A673 (cell line): ENCODE results near the gene RMRP. TPM values are rescaled to one million over a fixed set of nuclear protein-coding genes. Genes with fewer than 3 reads are reported as not detected.

Source experiments
- BruUV-seq: library from RNA; stranded (reverse); fragments of 400-500 nt; replicated peaks from 2 replicates; lab custom pipeline; 2021; lab: Mats Ljungman, UMichigan
- CTCF ChIA-PET: fragments of 300-600 bp; sonication (Branson Sonifier 250); formaldehyde crosslinking; loops from one replicate; lab custom pipeline; 2022; ENCODE audit warnings: antibody characterized with exemption; lab: Charles Lee
- POLR2A ChIA-PET: fragments of 300-600 bp; sonication (Branson Sonifier 250); formaldehyde crosslinking; loops from one replicate; lab custom pipeline; 2022; ENCODE audit warnings: antibody characterized with exemption; ENCODE audit not compliant: low non-redundant PET; lab: Charles Lee
- DNase-seq: peaks from one replicate; pipeline ENCODE4 v3.0.0-alpha.2; 2015; ENCODE audit warnings: low spot score
- H3K27ac ChIP-seq: fragments of 200-600 bp; sonication (generic); 2 replicates; pipeline ENCODE4 v1.5.1; 2016; ENCODE audit warnings: mixed run types, low read depth, mild to moderate bottlenecking, mixed read lengths, antibody characterized with exemption, low read length; ENCODE audit not compliant: poor library complexity, severe bottlenecking
- H3K27me3 ChIP-seq: fragments of 200-600 bp; sonication (generic); replicated peaks from 2 replicates; pipeline ENCODE4 v1.6.1; 2017; ENCODE audit warnings: mixed run types, low read depth, mild to moderate bottlenecking, mixed read lengths, antibody characterized with exemption, low read length; ENCODE audit not compliant: insufficient read depth, poor library complexity
- H3K36me3 ChIP-seq: fragments of 200-600 bp; sonication (generic); 2 replicates; pipeline ENCODE4 v1.6.1; 2016; ENCODE audit warnings: mixed run types, mild to moderate bottlenecking, mixed read lengths, antibody characterized with exemption, low read length; ENCODE audit not compliant: insufficient read depth, poor library complexity, severe bottlenecking
- H3K4me1 ChIP-seq: fragments of 200-600 bp; sonication (generic); 2 replicates; pipeline ENCODE4 v1.6.1; 2017; ENCODE audit warnings: mixed run types, mild to moderate bottlenecking, mixed read lengths, antibody characterized with exemption, low read length; ENCODE audit not compliant: insufficient read depth, poor library complexity, severe bottlenecking
- H3K4me3 ChIP-seq: fragments of 200-600 bp; sonication (generic); 2 replicates; pipeline ENCODE4 v1.5.1; 2016; ENCODE audit warnings: low read depth, mixed run types, mild to moderate bottlenecking, mixed read lengths, low read length; ENCODE audit not compliant: poor library complexity, severe bottlenecking
- H3K9me3 ChIP-seq: fragments of 200-600 bp; sonication (generic); 2 replicates; pipeline ENCODE4 v1.6.1; 2016; ENCODE audit warnings: mixed run types, low read depth, mild to moderate bottlenecking, mixed read lengths, antibody characterized with exemption, low read length; ENCODE audit not compliant: poor library complexity, severe bottlenecking
- EZH2 ChIP-seq: fragments of 200-600 bp; sonication (generic); IDR thresholded peaks from 2 replicates; pipeline ENCODE4 v1.6.1; 2017; ENCODE audit warnings: borderline replicate concordance, low read depth, mild to moderate bottlenecking, mixed read lengths, antibody characterized with exemption, low read length; ENCODE audit not compliant: poor library complexity, severe bottlenecking
- intact Hi-C: fragments of 100-400 bp; cut with micrococcal nuclease; formaldehyde crosslinking; loops from one replicate; pipeline ENCODE4 v1.10.0; 2022; ENCODE audit not compliant: unreplicated experiment
- microRNA-seq: library from miRNA; unstranded; fragments of <30 nt; microRNA quantifications from one replicate; pipeline ENCODE4 v1.2.0, GENCODE V29; 2021
- total RNA-seq: library from RNA; stranded (reverse); gene quantifications from 2 replicates; pipeline ENCODE4 v1.2.3, GENCODE V29; 2021
- TF ChIP-seq, protein P1 (sequence below): fragments of 300-800, 200-600 bp; sonication (generic); conservative IDR thresholded peaks from 2 replicates; pipeline ENCODE4 v1.5.1; 2017; ENCODE audit warnings: low read depth, mild to moderate bottlenecking, antibody characterized with exemption, low read length, moderate library complexity, mixed read lengths

Gene RMRP
- total RNA-seq, 1 experiment from 2014 or later = 13,531 TPM

DNA sequence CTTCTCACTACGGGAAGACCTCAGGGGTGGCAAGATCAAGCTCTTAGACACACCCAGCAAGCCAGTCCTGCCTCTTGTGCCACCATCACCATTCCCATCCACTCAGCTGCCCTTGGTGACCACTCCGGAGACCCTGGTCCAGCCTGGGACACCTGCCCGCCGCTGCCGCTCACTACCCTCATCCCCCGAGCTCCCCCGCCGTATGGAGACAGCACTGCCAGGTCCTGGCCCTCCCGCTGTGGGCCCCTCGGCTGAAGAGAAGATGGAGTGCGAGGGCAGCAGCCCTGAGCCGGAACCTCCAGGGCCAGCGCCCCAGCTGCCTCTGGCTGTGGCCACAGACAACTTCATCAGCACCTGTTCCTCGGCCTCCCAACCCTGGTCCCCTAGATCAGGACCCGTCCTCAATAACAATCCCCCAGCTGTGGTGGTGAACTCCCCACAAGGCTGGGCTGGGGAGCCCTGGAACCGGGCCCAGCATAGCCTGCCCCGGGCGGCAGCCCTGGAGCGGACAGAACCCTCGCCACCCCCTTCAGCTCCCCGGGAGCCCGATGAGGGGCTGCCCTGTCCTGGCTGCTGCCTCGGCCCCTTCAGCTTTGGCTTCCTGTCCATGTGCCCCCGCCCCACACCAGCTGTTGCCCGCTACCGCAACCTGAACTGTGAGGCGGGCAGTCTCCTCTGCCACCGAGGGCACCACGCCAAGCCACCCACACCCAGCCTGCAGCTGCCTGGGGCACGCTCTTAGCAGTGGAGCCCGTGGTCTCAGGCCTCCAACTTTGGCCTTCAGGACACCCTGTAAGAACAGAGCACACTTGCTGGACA is 48.6 kb downstream of the RMRP start:
- no peak for DNase-seq
- H3K4me3 ChIP-seq = no peak overlapping the region
- ChIA-PET CTCF (interaction anchor here (1.4 kb wide), 1 partner anchor 20 kb away, joined by 3 read pairs; no protein-coding TSS in a partner anchor), POLR2A (no interaction called here)
- no peaks in the 10 kb centered on the region for H3K27me3 ChIP-seq
- H3K27ac ChIP-seq = no peak overlapping the region
- no peaks in the 10 kb centered on the region for H3K9me3 ChIP-seq
- no peaks in the 10 kb centered on the region for H3K4me1 ChIP-seq
- H3K36me3 ChIP-seq = peaks cover 11% of the 10 kb centered on the region
- intact Hi-C loops = loop anchor here (10.0 kb wide), 1 partner anchor 206 kb away; the partner anchor contains the start of genes HINT2 and SPAG8
- no peak for TF ChIP-seq EZH2
- TF ChIP-seq, protein P1, sequence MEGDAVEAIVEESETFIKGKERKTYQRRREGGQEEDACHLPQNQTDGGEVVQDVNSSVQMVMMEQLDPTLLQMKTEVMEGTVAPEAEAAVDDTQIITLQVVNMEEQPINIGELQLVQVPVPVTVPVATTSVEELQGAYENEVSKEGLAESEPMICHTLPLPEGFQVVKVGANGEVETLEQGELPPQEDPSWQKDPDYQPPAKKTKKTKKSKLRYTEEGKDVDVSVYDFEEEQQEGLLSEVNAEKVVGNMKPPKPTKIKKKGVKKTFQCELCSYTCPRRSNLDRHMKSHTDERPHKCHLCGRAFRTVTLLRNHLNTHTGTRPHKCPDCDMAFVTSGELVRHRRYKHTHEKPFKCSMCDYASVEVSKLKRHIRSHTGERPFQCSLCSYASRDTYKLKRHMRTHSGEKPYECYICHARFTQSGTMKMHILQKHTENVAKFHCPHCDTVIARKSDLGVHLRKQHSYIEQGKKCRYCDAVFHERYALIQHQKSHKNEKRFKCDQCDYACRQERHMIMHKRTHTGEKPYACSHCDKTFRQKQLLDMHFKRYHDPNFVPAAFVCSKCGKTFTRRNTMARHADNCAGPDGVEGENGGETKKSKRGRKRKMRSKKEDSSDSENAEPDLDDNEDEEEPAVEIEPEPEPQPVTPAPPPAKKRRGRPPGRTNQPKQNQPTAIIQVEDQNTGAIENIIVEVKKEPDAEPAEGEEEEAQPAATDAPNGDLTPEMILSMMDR = no peak
- no TSS peak for BruUV-seq

GRCh38 chr9:35608221-35608620 is 49.6 kb downstream of the RMRP start:
- H3K9me3 ChIP-seq = no peaks in the 10 kb centered on the region
- POLR2A ChIA-PET = no interaction called here

More at GRCh38 chr9:35608221-35608620, 49.6 kb downstream of the RMRP start:
- H3K27ac ChIP-seq = no peak overlapping the region
- BruUV-seq = no TSS peak
- TF ChIP-seq, protein P1 = no peak
- no peak for TF ChIP-seq EZH2
- no peaks in the 10 kb centered on the region for H3K27me3 ChIP-seq
- peaks cover 11% of the 10 kb centered on the region for H3K36me3 ChIP-seq
- no peak overlapping the region for H3K4me3 ChIP-seq
- no peak for DNase-seq
- intact Hi-C loops = loop anchor here (10.0 kb wide), 1 partner anchor 207 kb away; the partner anchor contains the start of genes HINT2 and SPAG8
- no peaks in the 10 kb centered on the region for H3K4me1 ChIP-seq
- CTCF ChIA-PET = interaction anchor here (1.4 kb wide), 1 partner anchor 21 kb away, joined by 3 read pairs; no protein-coding TSS in a partner anchor

Small RNAs within 50 kb of the gene (microRNA-seq; reads per million reads assigned to microRNA genes)
- 0.81 reads per million for gene MIR4667

Other genes with a start within 250 kb of the RMRP start
- gene RUSC2, start 167.9 kb downstream of the RMRP start, total RNA-seq = 19.4 and 22.2 TPM in 2 replicates
- 31.8 and 31.9 TPM in 2 replicates for gene TESK1, start 52.8 kb downstream of the RMRP start, total RNA-seq
- gene CD72, start 39.6 kb downstream of the RMRP start, total RNA-seq = not detected in 2 replicates
- gene SIT1, start 7.1 kb downstream of the RMRP start, total RNA-seq = not detected in 2 replicates
- 12.9 and 16.4 TPM in 2 replicates for gene CCDC107, start 273 bp upstream of the RMRP start, total RNA-seq
- 25.0 and 27.7 TPM in 2 replicates for gene ARHGEF39, start 7.2 kb upstream of the RMRP start, total RNA-seq
- gene CA9, start 15.9 kb upstream of the RMRP start, total RNA-seq = 0.32 and 1.4 TPM in 2 replicates
- 39.2 and 44.3 TPM in 2 replicates for gene TPM2, start 31.9 kb upstream of the RMRP start, total RNA-seq
- gene TLN1, start 74.2 kb upstream of the RMRP start, total RNA-seq = 173 and 178 TPM in 2 replicates
- 27.6 and 29.1 TPM in 2 replicates for gene CREB3, start 74.6 kb upstream of the RMRP start, total RNA-seq
- 67.6 and 70.5 TPM in 2 replicates for gene GBA2, start 91.2 kb upstream of the RMRP start, total RNA-seq
- 21.9 and 26.3 TPM in 2 replicates for gene RGP1, start 91.3 kb upstream of the RMRP start, total RNA-seq
- gene MSMP, start 96.3 kb upstream of the RMRP start, total RNA-seq = not detected in 2 replicates
- gene NPR2, start 133.6 kb upstream of the RMRP start, total RNA-seq = 4.7 and 9.1 TPM in 2 replicates
- gene SPAG8, start 154.2 kb upstream of the RMRP start, total RNA-seq = 1.1 and 1.4 TPM in 2 replicates
- 51.5 and 68.9 TPM in 2 replicates for gene HINT2, start 157.0 kb upstream of the RMRP start, total RNA-seq
- not detected in 2 replicates for gene FAM221B, start 170.7 kb upstream of the RMRP start, total RNA-seq
- gene TMEM8B, start 171.2 kb upstream of the RMRP start, total RNA-seq = 6.9 and 10.9 TPM in 2 replicates
- gene OR13J1, start 212.4 kb upstream of the RMRP start, total RNA-seq = not detected in 2 replicates
- 0.33 TPM in 1 of 2 replicates, not detected in the other for gene HRCT1, start 248.2 kb upstream of the RMRP start, total RNA-seq